ENCODE measurements around the gene XG. TPM values are rescaled to one million over a fixed set of nuclear protein-coding genes. Genes with fewer than 3 reads are reported as not detected.

The XG gene
- total RNA-seq, 1 donor from 2014 or later, result not detected

GRCh38 chrX:2859197-2859797 is 107.5 kb downstream of the XG start:
- Mint-ChIP-seq H3K27me3 (no peaks in the 10 kb centered on the region), H3K9me3 (no peaks in the 10 kb centered on the region), H3K36me3 (ENCODE audit: low read depth) (no peaks in the 10 kb centered on the region), H3K27ac (no peak overlapping the region), H3K4me3 (no peak overlapping the region), H3K4me1 (no peaks in the 10 kb centered on the region)
- TF ChIP-seq CTCF (IDR thresholded peaks at IDR 0.05), result no peak
- DNase-seq (no peak), ATAC-seq (ENCODE audit: low read depth) (no peak)
- intact Hi-C loops (cut with micrococcal nuclease), result no loop called here
- POLR2A ChIA-PET, result no interaction called here
- CTCF ChIA-PET, result no interaction called here

GRCh38 chrX:2862404-2862803 is 110.6 kb downstream of the XG start:
- ChIA-PET POLR2A (no interaction called here), CTCF (no interaction called here)
- Mint-ChIP-seq H3K4me3 (no peak overlapping the region), H3K4me1 (no peaks in the 10 kb centered on the region), H3K36me3 (ENCODE audit: low read depth) (no peaks in the 10 kb centered on the region), H3K27me3 (no peaks in the 10 kb centered on the region), H3K9me3 (no peaks in the 10 kb centered on the region), H3K27ac (no peak overlapping the region)
- no peak for DNase-seq
- intact Hi-C loops (cut with micrococcal nuclease), result no loop called here
- no peak for ATAC-seq (ENCODE audit: low read depth)
- no peak for TF ChIP-seq CTCF (IDR thresholded peaks at IDR 0.05)

- Mint-ChIP-seq H3K4me3 (no peak overlapping the region), H3K27ac (no peak overlapping the region), H3K36me3 (ENCODE audit: low read depth) (no peaks in the 10 kb centered on the region), H3K9me3 (no peaks in the 10 kb centered on the region), H3K4me1 (no peaks in the 10 kb centered on the region), H3K27me3 (no peaks in the 10 kb centered on the region)
- ChIA-PET POLR2A (no interaction called here), CTCF (no interaction called here)
- TF ChIP-seq CTCF (IDR thresholded peaks at IDR 0.05), result no peak
- ATAC-seq (ENCODE audit: low read depth) (no peak), DNase-seq (no peak)
- intact Hi-C loops (cut with micrococcal nuclease), result no loop called here
Observed at GRCh38 chrX:2863646-2864045, 111.8 kb downstream of the XG start.

Other genes with a start within 250 kb of the XG start
- gene CD99, start 60.7 kb upstream of the XG start, total RNA-seq, result 86.4 and 102 TPM in 2 replicates
- gene GYG2, start 76.9 kb downstream of the XG start, total RNA-seq, result not detected in 2 replicates
- gene ARSD, start 177.3 kb downstream of the XG start, total RNA-seq, result 6.1 and 8.0 TPM in 2 replicates

Data from activated B cell treated with CpG ODN at 0.5 μM for 24 hours (primary cell).